ENCODE measurements around the gene VAV1.

DNA sequence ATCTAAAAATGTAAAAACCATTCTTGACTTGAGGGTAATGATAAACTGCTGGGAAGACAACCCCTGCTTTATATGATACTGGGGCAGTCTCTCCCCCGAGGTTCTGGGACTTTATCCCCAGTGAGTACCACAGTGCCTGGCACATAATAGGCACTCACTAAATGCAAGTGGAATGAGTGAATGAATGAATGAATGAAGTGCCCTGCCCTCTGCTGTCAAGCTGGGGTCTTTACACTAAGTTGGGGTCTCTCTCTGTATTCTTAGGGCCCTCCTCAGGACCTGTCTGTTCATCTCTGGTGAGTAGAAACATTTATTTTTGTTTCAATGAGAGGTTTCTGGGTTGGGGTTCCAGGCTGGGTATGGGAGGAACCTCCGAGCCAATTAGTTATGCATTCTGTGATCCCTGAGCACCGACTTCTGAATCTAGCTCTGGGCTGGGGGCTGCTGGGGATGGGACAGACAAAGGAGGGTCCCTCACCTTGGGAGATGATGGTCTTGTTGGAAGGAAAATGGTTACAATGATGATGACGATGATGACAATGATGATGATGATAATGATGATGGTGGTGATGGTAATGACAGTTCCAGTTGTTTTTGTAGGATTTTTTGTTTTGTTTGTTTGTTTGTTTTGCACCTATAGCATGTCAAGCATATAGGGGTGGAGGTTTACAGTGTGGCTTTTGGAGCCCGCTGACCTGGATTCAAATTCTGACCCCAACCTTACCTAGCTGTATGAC lies 70.5 kb downstream of the VAV1 start:
- TF ChIP-seq EZH2 (IDR thresholded peaks at IDR 0.05; ENCODE audit: borderline replicate concordance, insufficient read depth, low read depth, low read length, poor library complexity, severe bottlenecking): no peak
- TF ChIP-seq, protein P1, sequence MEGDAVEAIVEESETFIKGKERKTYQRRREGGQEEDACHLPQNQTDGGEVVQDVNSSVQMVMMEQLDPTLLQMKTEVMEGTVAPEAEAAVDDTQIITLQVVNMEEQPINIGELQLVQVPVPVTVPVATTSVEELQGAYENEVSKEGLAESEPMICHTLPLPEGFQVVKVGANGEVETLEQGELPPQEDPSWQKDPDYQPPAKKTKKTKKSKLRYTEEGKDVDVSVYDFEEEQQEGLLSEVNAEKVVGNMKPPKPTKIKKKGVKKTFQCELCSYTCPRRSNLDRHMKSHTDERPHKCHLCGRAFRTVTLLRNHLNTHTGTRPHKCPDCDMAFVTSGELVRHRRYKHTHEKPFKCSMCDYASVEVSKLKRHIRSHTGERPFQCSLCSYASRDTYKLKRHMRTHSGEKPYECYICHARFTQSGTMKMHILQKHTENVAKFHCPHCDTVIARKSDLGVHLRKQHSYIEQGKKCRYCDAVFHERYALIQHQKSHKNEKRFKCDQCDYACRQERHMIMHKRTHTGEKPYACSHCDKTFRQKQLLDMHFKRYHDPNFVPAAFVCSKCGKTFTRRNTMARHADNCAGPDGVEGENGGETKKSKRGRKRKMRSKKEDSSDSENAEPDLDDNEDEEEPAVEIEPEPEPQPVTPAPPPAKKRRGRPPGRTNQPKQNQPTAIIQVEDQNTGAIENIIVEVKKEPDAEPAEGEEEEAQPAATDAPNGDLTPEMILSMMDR (IDR thresholded peaks at IDR 0.05): no peak
